ENCODE data around the gene TTN. TPM values are rescaled to one million over a fixed set of nuclear protein-coding genes. Genes with fewer than 3 reads are reported as not detected.

The TTN gene
- total and polyA plus RNA-seq, 10 of the 15 experiments (the other 5 are each of a cell fraction or from before 2014, with no cell fraction given), result 0.15 to 9.0 (median 1.8) TPM

DNA sequence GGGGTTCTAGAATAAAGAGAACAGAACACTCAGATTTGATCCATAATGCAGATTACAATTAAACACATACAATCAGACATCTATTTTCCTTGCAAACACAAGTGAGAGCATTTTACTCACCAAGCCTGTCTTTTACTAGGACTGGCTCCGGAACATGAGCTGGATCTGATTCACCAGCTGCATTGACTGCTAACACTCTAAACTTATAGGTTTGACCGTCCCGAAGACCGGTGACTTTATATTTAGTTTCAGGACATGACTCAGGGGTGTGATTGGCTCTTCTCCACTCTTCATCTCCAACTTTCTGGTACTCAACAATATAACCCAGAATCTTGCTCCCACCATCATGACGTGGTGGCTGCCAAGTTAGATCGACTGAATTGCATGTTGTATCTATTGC is 214.6 kb downstream of the TTN start:
- TF ChIP-seq ZNF274 (IDR thresholded peaks at IDR 0.05; ENCODE audit: insufficient read depth, insufficient read length), result no peak
- no peak for TF ChIP-seq CUX1 (IDR thresholded peaks at IDR 0.05; ENCODE audit: insufficient replicate concordance, low read depth, low read length)
- TF ChIP-seq, protein P1, sequence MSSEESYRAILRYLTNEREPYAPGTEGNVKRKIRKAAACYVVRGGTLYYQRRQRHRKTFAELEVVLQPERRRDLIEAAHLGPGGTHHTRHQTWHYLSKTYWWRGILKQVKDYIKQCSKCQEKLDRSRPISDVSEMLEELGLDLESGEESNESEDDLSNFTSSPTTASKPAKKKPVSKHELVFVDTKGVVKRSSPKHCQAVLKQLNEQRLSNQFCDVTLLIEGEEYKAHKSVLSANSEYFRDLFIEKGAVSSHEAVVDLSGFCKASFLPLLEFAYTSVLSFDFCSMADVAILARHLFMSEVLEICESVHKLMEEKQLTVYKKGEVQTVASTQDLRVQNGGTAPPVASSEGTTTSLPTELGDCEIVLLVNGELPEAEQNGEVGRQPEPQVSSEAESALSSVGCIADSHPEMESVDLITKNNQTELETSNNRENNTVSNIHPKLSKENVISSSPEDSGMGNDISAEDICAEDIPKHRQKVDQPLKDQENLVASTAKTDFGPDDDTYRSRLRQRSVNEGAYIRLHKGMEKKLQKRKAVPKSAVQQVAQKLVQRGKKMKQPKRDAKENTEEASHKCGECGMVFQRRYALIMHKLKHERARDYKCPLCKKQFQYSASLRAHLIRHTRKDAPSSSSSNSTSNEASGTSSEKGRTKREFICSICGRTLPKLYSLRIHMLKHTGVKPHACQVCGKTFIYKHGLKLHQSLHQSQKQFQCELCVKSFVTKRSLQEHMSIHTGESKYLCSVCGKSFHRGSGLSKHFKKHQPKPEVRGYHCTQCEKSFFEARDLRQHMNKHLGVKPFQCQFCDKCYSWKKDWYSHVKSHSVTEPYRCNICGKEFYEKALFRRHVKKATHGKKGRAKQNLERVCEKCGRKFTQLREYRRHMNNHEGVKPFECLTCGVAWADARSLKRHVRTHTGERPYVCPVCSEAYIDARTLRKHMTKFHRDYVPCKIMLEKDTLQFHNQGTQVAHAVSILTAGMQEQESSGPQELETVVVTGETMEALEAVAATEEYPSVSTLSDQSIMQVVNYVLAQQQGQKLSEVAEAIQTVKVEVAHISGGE (CRISPR knock-in tag; IDR thresholded peaks at IDR 0.05), result no peak
- TF ChIP-seq, protein P2, sequence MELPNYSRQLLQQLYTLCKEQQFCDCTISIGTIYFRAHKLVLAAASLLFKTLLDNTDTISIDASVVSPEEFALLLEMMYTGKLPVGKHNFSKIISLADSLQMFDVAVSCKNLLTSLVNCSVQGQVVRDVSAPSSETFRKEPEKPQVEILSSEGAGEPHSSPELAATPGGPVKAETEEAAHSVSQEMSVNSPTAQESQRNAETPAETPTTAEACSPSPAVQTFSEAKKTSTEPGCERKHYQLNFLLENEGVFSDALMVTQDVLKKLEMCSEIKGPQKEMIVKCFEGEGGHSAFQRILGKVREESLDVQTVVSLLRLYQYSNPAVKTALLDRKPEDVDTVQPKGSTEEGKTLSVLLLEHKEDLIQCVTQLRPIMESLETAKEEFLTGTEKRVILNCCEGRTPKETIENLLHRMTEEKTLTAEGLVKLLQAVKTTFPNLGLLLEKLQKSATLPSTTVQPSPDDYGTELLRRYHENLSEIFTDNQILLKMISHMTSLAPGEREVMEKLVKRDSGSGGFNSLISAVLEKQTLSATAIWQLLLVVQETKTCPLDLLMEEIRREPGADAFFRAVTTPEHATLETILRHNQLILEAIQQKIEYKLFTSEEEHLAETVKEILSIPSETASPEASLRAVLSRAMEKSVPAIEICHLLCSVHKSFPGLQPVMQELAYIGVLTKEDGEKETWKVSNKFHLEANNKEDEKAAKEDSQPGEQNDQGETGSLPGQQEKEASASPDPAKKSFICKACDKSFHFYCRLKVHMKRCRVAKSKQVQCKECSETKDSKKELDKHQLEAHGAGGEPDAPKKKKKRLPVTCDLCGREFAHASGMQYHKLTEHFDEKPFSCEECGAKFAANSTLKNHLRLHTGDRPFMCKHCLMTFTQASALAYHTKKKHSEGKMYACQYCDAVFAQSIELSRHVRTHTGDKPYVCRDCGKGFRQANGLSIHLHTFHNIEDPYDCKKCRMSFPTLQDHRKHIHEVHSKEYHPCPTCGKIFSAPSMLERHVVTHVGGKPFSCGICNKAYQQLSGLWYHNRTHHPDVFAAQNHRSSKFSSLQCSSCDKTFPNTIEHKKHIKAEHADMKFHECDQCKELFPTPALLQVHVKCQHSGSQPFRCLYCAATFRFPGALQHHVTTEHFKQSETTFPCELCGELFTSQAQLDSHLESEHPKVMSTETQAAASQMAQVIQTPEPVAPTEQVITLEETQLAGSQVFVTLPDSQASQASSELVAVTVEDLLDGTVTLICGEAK (IDR thresholded peaks at IDR 0.05; ENCODE audit: borderline replicate concordance), result no peak
- no peak for TF ChIP-seq STAT1 (conservative IDR thresholded peaks at IDR 0.05)
- TF ChIP-seq ATF3 (IDR thresholded peaks at IDR 0.05; ENCODE audit: borderline replicate concordance, extremely low read depth, low read depth, low read length), result no peak
- TF ChIP-seq NFXL1 (IDR thresholded peaks at IDR 0.05; ENCODE audit: borderline replicate concordance), result no peak
- ChIA-PET RAD21 (ENCODE audit: unreplicated experiment) (no interaction called here), SMC1A (ENCODE audit: uncharacterized antibody, unreplicated experiment) (interaction anchor here (1.0 to 1.5 kb wide), 3 partner anchors 10 to 94 kb away, joined by 3 to 4 read pairs (median 3); no protein-coding TSS in a partner anchor), CTCF (interaction anchor here (0.7 to 1.4 kb wide), 3 partner anchors 34 to 109 kb away, joined by 3 read pairs; no protein-coding TSS in a partner anchor), POLR2A (no interaction called here)
- no peaks in the 10 kb centered on the region for H3K9me3 ChIP-seq (replicated peaks; ENCODE audit: control insufficient read depth, insufficient read depth, low read length)
- intact Hi-C loops (cut with micrococcal nuclease; ENCODE audit: unreplicated experiment) (no loop called here), in situ Hi-C loops (cut with MboI) (no loop called here)
- no peak overlapping the region for H3K27ac ChIP-seq (ENCODE audit: control insufficient read depth, insufficient read depth)
- DNase-seq (ENCODE audit: low read depth, low spot score), result no peak
- no peak overlapping the region for H3K9ac ChIP-seq (ENCODE audit: control insufficient read depth, insufficient read depth, low read length)
- H3K4me1 ChIP-seq (ENCODE audit: control insufficient read depth, insufficient read depth, low read length), result no peaks in the 10 kb centered on the region
- TSS peak; percentile 41 for BruUV-seq (replicated peaks)
- no peaks in the 10 kb centered on the region for H3K27me3 ChIP-seq (replicated peaks in 1 of 2; ENCODE audit: control insufficient read depth in 2 of 2, insufficient read depth in 2 of 2, low read length in 1 of 2)
- H3K4me3 ChIP-seq, result no peak overlapping the region
- no peak for FAIRE-seq
- ATAC-seq, result no peak
- peaks cover 0 to 3% of the 10 kb centered on the region in 2 experiments; a peak in 1 of 4 replicates for H3K36me3 ChIP-seq (ENCODE audit: control insufficient read depth in 2 of 2, insufficient read depth in 2 of 2, low read length in 1 of 2)
- over 99% methylated on average over 6 of the region's 6 CpGs for WGBS (ENCODE audit: insufficient coverage, insufficient replicate concordance, low lambda C conversion rate, missing lambda C conversion rate)
- H3K79me2 ChIP-seq (ENCODE audit: control insufficient read depth, insufficient read depth, low read length), result no peaks in the 10 kb centered on the region
- H2AFZ ChIP-seq (ENCODE audit: control insufficient read depth, low read depth, low read length), result no peak overlapping the region
- no peak overlapping the region for H3K4me2 ChIP-seq (ENCODE audit: control insufficient read depth, insufficient read depth)
- no peaks in the 10 kb centered on the region for H4K20me1 ChIP-seq (ENCODE audit: control insufficient read depth, insufficient read depth)

Measured in GM12878 (cell line).